H1 (cell line): ENCODE measurements around the gene PLXNB3. TPM values are rescaled to one million over a fixed set of nuclear protein-coding genes. Genes with fewer than 3 reads are reported as not detected.

ENCODE experiments used
- CREB1 ChIP-seq: IDR thresholded peaks from 2 replicates; pipeline ENCODE4 v1.6.1; 2012; ENCODE audit warnings: inconsistent platforms
- RBBP5 ChIP-seq: IDR thresholded peaks from 2 replicates; pipeline ENCODE4 v1.7.1; 2012; ENCODE audit warnings: low read depth, mild to moderate bottlenecking, inconsistent platforms, low read length, moderate library complexity, borderline replicate concordance
- RFX5 ChIP-seq: IDR thresholded peaks from 2 replicates; pipeline ENCODE4 v1.6.1; 2011; ENCODE audit warnings: low read depth, low read length, improper control_type of control experiment, borderline replicate concordance
- SP2 ChIP-seq: IDR thresholded peaks from 2 replicates; pipeline ENCODE4 v1.6.1; 2012; ENCODE audit warnings: mild to moderate bottlenecking, low read length, inconsistent platforms
- SRF ChIP-seq: IDR thresholded peaks from 2 replicates; pipeline ENCODE4 v1.6.1; 2011; ENCODE audit warnings: mild to moderate bottlenecking, low read depth, low read length, moderate library complexity
- polyA plus RNA-seq, 7 experiments: library from polyadenylated mRNA; depleted of rRNA in 3 of 7; stranded (reverse) in 5 of 7; unstranded in 2 of 7; fragments of >200 nt in 5 of 7; fragments of 200-250 nt in 2 of 7; gene quantifications; 1 replicate in 5 of 7; 2 replicates in 1 of 7; 4 replicates in 1 of 7; pipeline versions ENCODE4 v1.2.1 to v1.2.3, GENCODE V29; 2011 to 2013; ENCODE audit warnings: missing spikeins in 2 of 7, mixed read lengths in 2 of 7
- total RNA-seq: library from RNA; stranded (reverse); fragmentation: NEBNext Ultra II Directional; extraction: Animal tissue kit (Norgen Biotek cat#: 25700); gene quantifications from 2 replicates; pipeline ENCODE4 v1.2.1, GENCODE V29; 2021

The PLXNB3 gene
- total and polyA plus RNA-seq, 2 of the 8 experiments (the other 6 are each of a cell fraction or from before 2014, with no cell fraction given): 1.2 to 2.7 TPM

DNA sequence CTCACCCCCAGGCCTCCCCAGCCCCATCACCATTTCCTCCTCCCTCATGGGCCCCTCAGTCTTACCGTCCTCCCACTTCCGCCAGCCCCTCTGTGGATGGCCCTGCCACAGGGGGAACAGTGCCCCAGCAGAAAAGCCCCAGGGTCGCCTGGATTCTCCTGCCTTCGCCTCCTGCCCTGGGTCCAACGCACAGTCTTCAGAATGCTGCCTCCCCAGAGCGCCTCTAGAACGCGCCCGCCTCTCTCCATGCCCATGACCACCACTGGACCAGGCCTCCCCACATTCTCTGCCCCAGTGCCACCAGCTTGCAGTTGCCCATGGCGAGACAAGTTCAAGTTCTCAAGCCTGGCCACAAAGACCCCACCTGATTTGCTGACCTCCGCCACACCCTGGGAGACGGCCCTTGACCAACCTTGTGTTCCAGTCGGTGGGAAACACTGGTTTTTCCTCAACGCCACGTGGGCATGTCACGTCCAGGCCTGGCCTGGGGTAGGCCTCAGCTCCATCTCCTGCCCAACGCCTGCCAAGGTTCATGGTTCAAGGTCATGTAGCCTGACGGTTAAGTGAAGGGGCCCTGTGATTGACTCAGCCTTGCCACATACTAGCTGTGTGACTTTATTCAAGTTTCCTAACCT, 634 bp upstream of the PLXNB3 start (continued):
- no peak for TF ChIP-seq RBBP5
- no peak for TF ChIP-seq SP2
- no peak for TF ChIP-seq SRF
- no peak for TF ChIP-seq CREB1
- TF ChIP-seq RFX5: no peak
